AG04450 (cell line): Measurements from ENCODE around the gene UQCC2. TPM values are rescaled to one million over a fixed set of nuclear protein-coding genes. Genes with fewer than 3 reads are reported as not detected.

Experiments used
- CTCF ChIA-PET: fragments of 300-600, 350-600 bp; formaldehyde crosslinking; extraction: SDS; loops from one replicate; lab custom pipeline; 2022; ENCODE audit warnings: antibody characterized with exemption, inconsistent platforms; lab: Charles Lee
- POLR2A ChIA-PET: fragments of 350-600 bp; formaldehyde crosslinking; extraction: SDS; loops from one replicate; lab custom pipeline; 2021; ENCODE audit warnings: antibody characterized with exemption, inconsistent platforms; lab: Yijun Ruan, JAX
- DNase-seq: peaks from one replicate; pipeline ENCODE4 v3.0.0-alpha.2; 2011; ENCODE audit warnings: low read depth, low spot score
- H3K27ac ChIP-seq: one replicate; pipeline ENCODE4 v1.5.1; 2012; ENCODE audit warnings: low read depth, low read length, control low read depth
- H3K27me3 ChIP-seq: one replicate; pipeline ENCODE4 v1.6.0; 2012; ENCODE audit warnings: low read length; ENCODE audit not compliant: control insufficient read depth, insufficient read depth
- H3K4me3 ChIP-seq: 2 replicates; pipeline ENCODE4 v1.5.1; 2011; ENCODE audit warnings: mild to moderate bottlenecking, low read depth, low read length, control low read depth
- H3K9me3 ChIP-seq: 2 replicates; pipeline ENCODE4 v1.5.1; 2012; ENCODE audit warnings: low read length; ENCODE audit not compliant: control insufficient read depth, insufficient read depth
- CTCF ChIP-seq: IDR thresholded peaks from 2 replicates; pipeline ENCODE4 v1.5.1; 2011; ENCODE audit warnings: low read depth, low read length, control low read depth, inconsistent platforms
- polyA plus RNA-seq: library from polyadenylated mRNA; depleted of rRNA; stranded (reverse); fragments of >200 nt; gene quantifications from 2 replicates; pipeline ENCODE4 v1.2.3, GENCODE V29; 2011

Gene UQCC2
- polyA plus RNA-seq, 1 experiment, result 67.9 TPM

- Histone ChIP-seq H3K4me3 (no peak overlapping the region), H3K9me3 (no peaks in the 10 kb centered on the region; the same call in 1 of the 2 replicates), H3K27me3 (no peaks in the 10 kb centered on the region), H3K27ac (no peak overlapping the region)
- no peak for TF ChIP-seq CTCF
- ChIA-PET CTCF (interaction anchor here (2.0 to 2.5 kb wide), 2 partner anchors 17 to 105 kb away, joined by 8 to 9 read pairs; partner anchors contain the start of gene UQCC2), POLR2A (interaction anchor here (1.2 kb wide), 1 partner anchor 105 kb away, joined by 4 read pairs; no protein-coding TSS in a partner anchor)
- DNase-seq, result no peak
Measured at GRCh38 chr6:33694977-33695376, 16.5 kb downstream of the UQCC2 start.

- H3K27me3 ChIP-seq, result no peaks in the 10 kb centered on the region
- no peaks in the 10 kb centered on the region; the same call in 1 of the 2 replicates for H3K9me3 ChIP-seq
- CTCF ChIA-PET, result interaction anchor here (1.1 to 2.5 kb wide), 4 partner anchors 8 to 109 kb away, joined by 3 to 9 read pairs (median 6); partner anchors contain the start of gene UQCC2
- no peak for DNase-seq
- peak overlapping the region; percentile 21 for H3K27ac ChIP-seq
- TF ChIP-seq CTCF, result no peak
- POLR2A ChIA-PET, result interaction anchor here (0.6 to 1.2 kb wide), 2 partner anchors 105 to 588 kb away, joined by 4 read pairs; no protein-coding TSS in a partner anchor
- H3K4me3 ChIP-seq, result no peak overlapping the region
Measured at GRCh38 chr6:33694401-33694931, 17.0 kb downstream of the UQCC2 start.

GRCh38 chr6:33693186-33694105, 18.1 kb downstream of the UQCC2 start:
- Histone ChIP-seq H3K27me3 (no peaks in the 10 kb centered on the region), H3K27ac (peak overlapping the region; percentile 21), H3K9me3 (no peaks in the 10 kb centered on the region; the same call in 1 of the 2 replicates), H3K4me3 (no peak overlapping the region)
- POLR2A ChIA-PET, result interaction anchor here (0.5 to 1.2 kb wide), 2 partner anchors 74 to 104 kb away, joined by 3 to 4 read pairs; no protein-coding TSS in a partner anchor
- CTCF ChIA-PET, result interaction anchor here (1.1 to 2.5 kb wide), 5 partner anchors 9 to 108 kb away, joined by 3 to 9 read pairs (median 5); partner anchors contain the start of gene UQCC2
- TF ChIP-seq CTCF, result no peak
- DNase-seq, result no peak

GRCh38 chr6:33692760-33693158, 18.7 kb downstream of the UQCC2 start:
- no peak for DNase-seq
- CTCF ChIA-PET, result interaction anchor here (1.5 kb wide), 1 partner anchor 103 kb away, joined by 5 read pairs; no protein-coding TSS in a partner anchor
- Histone ChIP-seq H3K9me3 (no peaks in the 10 kb centered on the region; the same call in 1 of the 2 replicates), H3K27ac (no peak overlapping the region), H3K4me3 (no peak overlapping the region), H3K27me3 (no peaks in the 10 kb centered on the region)
- POLR2A ChIA-PET, result no interaction called here
- TF ChIP-seq CTCF, result no peak
